Stimulated activated naive CD4-positive, alpha-beta T cell (primary cell): ENCODE data around the gene DBNDD1.

Experiments
- DNase-seq, 6 experiments: peaks; one replicate each; lab custom pipeline; 2025; lab: John Stamatoyannopoulos, UW

DBNDD1 gene

DNA sequence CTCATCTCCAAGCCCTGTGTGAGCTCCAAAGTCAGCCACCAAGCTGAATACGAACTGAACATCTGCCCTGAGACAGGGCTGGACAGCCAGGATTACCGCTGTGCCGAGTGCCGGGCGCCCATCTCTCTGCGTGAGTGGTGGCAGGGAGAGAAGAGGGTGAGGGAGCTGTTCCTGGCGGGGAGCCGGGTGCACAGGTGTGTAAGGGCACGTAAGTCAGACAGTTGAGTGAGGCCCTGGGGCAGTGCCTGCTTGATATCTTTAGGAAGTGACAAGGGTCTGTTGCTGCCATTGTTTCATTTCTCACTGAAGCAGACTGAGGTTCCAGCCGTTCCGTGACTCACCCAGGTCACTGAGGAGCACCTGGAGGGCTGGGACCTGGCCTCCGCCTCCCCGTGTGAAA, 58.3 kb downstream of the DBNDD1 start:
- no peak for DNase-seq

DNA sequence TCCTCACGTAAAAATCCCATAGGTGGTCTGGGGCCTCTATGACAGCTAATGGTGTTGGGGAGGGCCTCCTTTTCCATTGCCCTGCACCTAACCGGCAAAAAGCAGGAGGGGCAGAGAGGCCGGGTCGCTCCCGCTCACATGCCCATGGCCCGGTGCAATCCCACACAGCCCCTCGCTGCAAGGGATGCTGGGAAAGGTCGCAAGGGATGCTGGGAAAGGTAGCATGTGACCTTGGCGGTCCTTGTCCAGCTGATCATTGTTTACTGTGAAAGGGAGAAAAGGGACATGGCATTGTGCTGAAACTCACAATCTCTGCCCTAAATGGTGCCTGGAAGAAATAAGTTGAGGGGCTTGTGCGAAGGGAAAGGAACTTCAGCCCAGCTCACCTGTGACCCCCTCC, 60.7 kb downstream of the DBNDD1 start:
- DNase-seq: no peak

DNA sequence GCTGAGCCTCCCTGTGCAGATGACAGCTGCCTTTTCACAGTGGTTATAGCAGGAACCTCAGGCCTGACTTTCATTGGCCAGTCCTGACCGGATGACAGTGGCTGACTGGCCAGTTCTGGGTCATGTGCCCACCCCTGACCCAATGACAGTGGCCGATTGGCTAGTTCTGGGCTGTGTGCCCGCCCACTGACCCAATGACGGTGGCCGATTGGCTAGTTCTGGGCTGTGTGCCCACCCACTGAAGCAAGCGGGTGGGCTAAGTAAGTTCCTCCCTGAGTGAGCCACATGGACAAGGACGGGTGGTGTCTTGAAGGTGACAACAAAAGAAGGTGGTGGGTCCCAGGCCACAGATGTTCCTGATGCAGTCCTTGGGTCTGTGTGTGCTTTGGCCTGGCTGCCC, 61.2 kb downstream of the DBNDD1 start:
- no peak for DNase-seq

DNA sequence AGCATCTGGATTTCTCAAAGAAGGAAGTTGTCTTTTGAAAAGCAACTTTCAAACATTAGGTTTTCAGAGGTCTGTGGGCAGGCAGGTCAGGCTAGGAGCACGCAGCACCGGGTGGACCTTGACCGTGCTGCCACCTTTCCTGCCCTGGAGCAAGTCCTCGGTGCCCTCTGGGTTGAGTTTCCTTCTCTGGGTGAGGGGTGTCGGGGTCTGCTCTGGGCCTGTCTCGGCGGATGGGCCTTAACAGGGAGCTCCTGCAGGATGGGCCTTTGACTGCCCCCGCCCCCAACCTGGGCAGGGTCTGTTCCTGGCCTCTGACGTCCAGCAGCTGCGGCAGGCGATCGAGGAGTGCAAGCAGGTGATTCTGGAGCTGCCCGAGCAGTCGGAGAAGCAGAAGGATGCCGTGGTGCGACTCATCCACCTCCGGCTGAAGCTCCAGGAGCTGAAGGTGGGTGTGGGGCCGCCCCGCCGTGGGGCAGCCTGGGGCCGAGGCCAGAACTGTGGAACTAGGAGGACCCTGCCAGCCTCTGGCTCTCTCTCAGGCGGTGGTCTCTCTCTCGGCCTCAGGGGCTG, 62.0 kb downstream of the DBNDD1 start:
- DNase-seq: no peak

DNA sequence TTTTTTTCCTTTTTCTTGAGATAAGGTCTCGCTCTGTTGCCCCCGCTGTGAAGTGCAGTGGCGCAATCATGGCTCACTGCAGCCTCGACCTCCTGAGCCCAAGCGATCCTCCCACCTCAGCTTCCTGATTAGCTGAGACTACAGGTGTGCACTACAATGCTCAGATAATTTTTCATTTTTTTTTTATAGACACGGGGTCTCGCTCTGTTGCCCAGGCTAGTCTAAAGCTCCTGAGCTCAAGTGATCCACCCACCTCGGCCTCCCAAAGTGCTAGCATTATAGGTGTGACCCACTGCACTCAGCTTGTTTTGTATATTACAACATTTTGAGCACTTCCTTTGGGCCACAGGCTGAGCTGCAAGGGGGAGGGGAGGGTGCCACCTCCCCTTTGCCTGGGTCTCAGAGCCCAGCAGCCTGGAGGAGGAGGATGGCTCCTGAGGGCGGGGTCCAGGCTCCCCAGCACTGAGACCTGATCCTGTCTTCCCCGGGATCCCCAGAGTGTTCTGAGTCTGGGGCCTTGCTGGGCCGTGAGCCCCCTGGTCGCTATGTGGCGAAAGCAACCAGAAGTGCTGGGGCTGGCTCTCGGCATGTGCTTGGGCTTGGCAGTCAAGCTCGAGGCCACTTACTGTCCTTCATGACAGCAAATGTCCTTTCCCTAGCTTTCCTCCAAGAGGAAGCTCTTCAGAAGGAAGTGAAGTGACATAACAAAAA, 62.6 kb downstream of the DBNDD1 start:
- DNase-seq: no peak

DNA sequence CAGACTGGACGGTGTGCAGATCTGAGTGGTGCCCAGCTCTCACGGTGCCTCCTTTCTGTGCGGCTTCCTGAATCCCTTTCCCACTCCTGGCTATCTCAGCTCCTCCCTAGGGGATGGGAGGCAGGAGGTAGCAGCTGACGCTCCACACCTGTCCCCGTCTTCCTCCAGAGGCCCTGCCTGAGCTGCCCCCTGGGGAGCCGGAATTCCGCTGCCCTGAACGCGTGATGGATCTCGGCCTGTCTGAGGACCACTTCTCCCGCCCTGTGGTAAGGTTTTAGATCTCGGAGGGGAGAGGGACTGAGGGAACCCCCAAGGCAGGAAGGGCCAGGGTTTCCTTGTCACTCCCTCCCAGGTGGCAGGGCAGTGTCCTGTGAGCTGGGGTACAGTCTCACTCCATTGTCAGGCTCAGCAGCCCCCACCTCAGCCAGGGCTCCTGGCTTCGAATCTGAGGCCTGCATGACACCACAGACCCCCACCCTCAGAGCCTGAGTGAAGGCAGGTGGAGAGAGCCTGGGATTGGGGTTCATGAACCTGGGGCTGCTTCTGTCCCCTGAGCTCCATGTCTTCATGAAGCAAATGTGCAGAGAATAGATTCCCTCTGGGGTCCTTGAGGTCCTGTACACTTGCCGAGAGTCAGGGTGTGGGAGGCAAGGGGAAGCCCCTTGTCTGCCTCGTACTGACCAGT, 64.1 kb downstream of the DBNDD1 start:
- no peak for DNase-seq
